GM20431 (cell line): ENCODE results near the gene COMMD7.

Experiments used
- in situ Hi-C: fragments of 300-500 bp; cut with MseI, MboI; formaldehyde crosslinking; loops from one replicate; pipeline ENCODE4 v1.15.0; 2020; ENCODE audit warnings: low sequenced_read_pairs; ENCODE audit not compliant: unreplicated experiment

The COMMD7 gene

GRCh38 chr20:32660661-32661060 is 82.6 kb downstream of the COMMD7 start:
- in situ Hi-C loops: no loop called here

GRCh38 chr20:32656827-32657226 is 86.4 kb downstream of the COMMD7 start:
- in situ Hi-C loops: no loop called here

- in situ Hi-C loops: no loop called here
Measured at GRCh38 chr20:32655903-32656512, 87.3 kb downstream of the COMMD7 start.

DNA sequence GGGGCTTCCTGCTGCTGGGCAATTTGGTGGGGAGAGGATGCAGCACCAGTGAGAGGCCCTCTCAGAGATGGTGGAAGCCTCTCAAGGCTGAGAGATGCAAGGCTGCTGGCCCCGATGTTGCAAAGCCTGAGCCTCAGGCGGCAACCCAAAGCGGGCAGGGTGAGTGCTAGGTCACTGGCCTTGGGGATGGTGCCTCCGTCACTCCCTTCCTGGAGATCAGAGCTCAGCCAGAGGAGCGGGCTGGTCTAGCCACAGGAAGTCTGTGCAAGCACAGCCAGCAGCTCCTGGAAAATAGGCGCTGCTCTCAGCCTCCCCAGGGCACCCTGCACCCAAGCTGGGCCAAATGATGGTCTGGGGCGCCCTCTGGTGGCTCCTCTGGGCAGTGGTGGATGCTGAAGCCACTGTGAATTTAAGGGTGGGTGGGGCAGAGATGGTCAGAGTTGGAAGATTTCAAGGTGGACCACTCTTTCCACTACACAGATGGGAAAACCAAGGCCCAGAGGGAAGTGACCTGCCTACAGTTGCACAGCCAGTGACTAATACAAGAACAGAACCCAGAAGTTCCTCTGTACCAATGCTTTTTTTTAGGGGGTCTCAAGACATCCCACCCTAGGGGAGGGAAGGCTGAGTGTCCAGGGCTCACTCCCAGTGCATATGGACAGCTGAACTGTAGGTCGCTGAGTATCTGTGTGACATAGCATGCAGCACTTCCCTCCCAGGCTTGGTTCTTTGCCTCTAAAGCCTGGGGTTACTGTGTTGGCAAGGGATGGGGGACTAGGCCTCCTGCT is 90.3 kb downstream of the COMMD7 start:
- in situ Hi-C loops: loop anchor here (5.0 kb wide), 1 partner anchor 136 kb away; no protein-coding TSS in a partner anchor
